DOHH2 (cell line): Measurements from ENCODE around the gene URI1.

Source experiments
- H3F3A ChIP-seq: fragments of 200-600 bp; sonication (generic), shearing (Covaris generic); 2 replicates; pipeline ENCODE4 v1.6.0; 2016; ENCODE audit warnings: antibody characterized with exemption, mild to moderate bottlenecking; ENCODE audit not compliant: control insufficient read depth, insufficient read depth
- H3K27ac ChIP-seq: fragments of 200-600 bp; sonication (generic); 2 replicates; pipeline ENCODE4 v1.5.1; 2014; ENCODE audit warnings: low read depth, mild to moderate bottlenecking, low read length, moderate library complexity
- H3K27me3 ChIP-seq: fragments of 200-600 bp; sonication (generic); 2 replicates; pipeline ENCODE4 v1.6.1; 2014; ENCODE audit warnings: mild to moderate bottlenecking, low read length, mixed read lengths; ENCODE audit not compliant: control insufficient read depth
- H3K36me3 ChIP-seq: fragments of 200-600 bp; sonication (generic); 2 replicates; pipeline ENCODE4 v1.6.1; 2014; ENCODE audit warnings: mild to moderate bottlenecking, low read length, moderate library complexity, mixed read lengths; ENCODE audit not compliant: control insufficient read depth
- H3K4me1 ChIP-seq: fragments of 200-600 bp; sonication (generic); 2 replicates; pipeline ENCODE4 v1.6.1; 2014; ENCODE audit warnings: mild to moderate bottlenecking, low read length, mixed read lengths; ENCODE audit not compliant: control insufficient read depth
- H3K4me2 ChIP-seq: fragments of 200-600 bp; sonication (generic); 2 replicates; pipeline ENCODE4 v1.6.0; 2014; ENCODE audit warnings: mild to moderate bottlenecking, low read length, moderate library complexity
- H3K4me3 ChIP-seq: fragments of 200-600 bp; sonication (generic); 2 replicates; pipeline ENCODE4 v1.5.1; 2014; ENCODE audit warnings: mild to moderate bottlenecking, low read length, mixed read lengths
- H3K79me2 ChIP-seq: fragments of 200-600 bp; sonication (generic); 2 replicates; pipeline ENCODE4 v1.6.1; 2014; ENCODE audit warnings: mild to moderate bottlenecking, low read length, mixed read lengths; ENCODE audit not compliant: control insufficient read depth
- H3K9me2 ChIP-seq: fragments of 200-600 bp; sonication (generic); replicated peaks from 2 replicates; pipeline ENCODE4 v1.6.1; 2014; ENCODE audit warnings: mild to moderate bottlenecking, low read length, mixed read lengths; ENCODE audit not compliant: control insufficient read depth
- H3K9me3 ChIP-seq: fragments of 200-600 bp; sonication (generic); 2 replicates; pipeline ENCODE4 v1.6.1; 2014; ENCODE audit warnings: antibody characterized with exemption, low read length, mixed read lengths; ENCODE audit not compliant: control insufficient read depth, insufficient read depth
- H4K20me1 ChIP-seq: fragments of 200-600 bp; sonication (generic); 2 replicates; pipeline ENCODE4 v1.6.0; 2014; ENCODE audit warnings: low read depth, mild to moderate bottlenecking, antibody characterized with exemption, low read length, moderate library complexity; ENCODE audit not compliant: control insufficient read depth, insufficient read depth
- CTCF ChIP-seq: fragments of 200-600 bp; sonication (generic); IDR thresholded peaks from one replicate; pipeline ENCODE4 v1.5.1; 2014; ENCODE audit warnings: antibody characterized with exemption, mild to moderate bottlenecking, low read depth, low read length; ENCODE audit not compliant: poor library complexity, severe bottlenecking
- EZH2phosphoT487 ChIP-seq: fragments of 200-600 bp; sonication (generic); IDR thresholded peaks from 2 replicates; pipeline ENCODE4 v1.6.1; 2017; ENCODE audit warnings: borderline replicate concordance, mild to moderate bottlenecking, antibody characterized with exemption, low read length, moderate library complexity, mixed read lengths

Gene URI1

GRCh38 chr19:29967623-29968022, 25.6 kb downstream of the URI1 start:
- Histone ChIP-seq H3K79me2 (peaks cover 98% of the 10 kb centered on the region), H3K27me3 (no peaks in the 10 kb centered on the region), H4K20me1 (peaks cover 37% of the 10 kb centered on the region), H3K36me3 (no peaks in the 10 kb centered on the region), H3K4me3 (no peak overlapping the region), H3K4me1 (peaks cover 29% of the 10 kb centered on the region), H3K9me3 (no peaks in the 10 kb centered on the region), H3K27ac (no peak overlapping the region), H3F3A (no peaks in the 10 kb centered on the region; the same call in 1 of the 2 replicates), H3K4me2 (no peak overlapping the region), H3K9me2 (no peaks in the 10 kb centered on the region)
- TF ChIP-seq CTCF (no peak), EZH2phosphoT487 (no peak)

GRCh38 chr19:29969891-29970290, 27.9 kb downstream of the URI1 start:
- Histone ChIP-seq H3K9me3 (no peaks in the 10 kb centered on the region), H4K20me1 (peaks cover 39% of the 10 kb centered on the region), H3K4me1 (peaks cover 29% of the 10 kb centered on the region), H3K27me3 (no peaks in the 10 kb centered on the region), H3K36me3 (no peaks in the 10 kb centered on the region), H3K9me2 (no peaks in the 10 kb centered on the region), H3K4me2 (no peak overlapping the region), H3F3A (no peaks in the 10 kb centered on the region; the same call in 1 of the 2 replicates), H3K79me2 (peaks cover 98% of the 10 kb centered on the region), H3K4me3 (no peak overlapping the region), H3K27ac (no peak overlapping the region)
- no peak for TF ChIP-seq CTCF
- no peak for TF ChIP-seq EZH2phosphoT487

GRCh38 chr19:29971002-29971401, 29.0 kb downstream of the URI1 start:
- Histone ChIP-seq H3K9me2 (no peaks in the 10 kb centered on the region), H3K4me3 (no peak overlapping the region), H4K20me1 (peaks cover 32% of the 10 kb centered on the region), H3K27me3 (no peaks in the 10 kb centered on the region), H3K9me3 (no peaks in the 10 kb centered on the region), H3F3A (no peaks in the 10 kb centered on the region; the same call in 1 of the 2 replicates), H3K79me2 (peaks cover 96% of the 10 kb centered on the region), H3K27ac (no peak overlapping the region), H3K4me2 (no peak overlapping the region), H3K4me1 (peaks cover 20% of the 10 kb centered on the region), H3K36me3 (no peaks in the 10 kb centered on the region)
- TF ChIP-seq EZH2phosphoT487 (no peak), CTCF (no peak)
